Upper lobe of left lung (tissue), 6 donors: ENCODE results near the gene PTPN2. TPM values are rescaled to one million over a fixed set of nuclear protein-coding genes. Genes with fewer than 3 reads are reported as not detected.

Source experiments
- ATAC-seq, 2 donors: fragments of 200-7000 bp; cut with Tn5 transposase; one replicate each; pipeline ENCODE4 v1.9.1; 2022; ENCODE audit warnings: mild to moderate bottlenecking in 2 of 2, moderate library complexity in 2 of 2; ENCODE audit not compliant: low FRiP score in 2 of 2
- DNase-seq, 2 donors: peaks; one replicate each; pipeline ENCODE4 v3.0.0-alpha.2; 2019 to 2020
- H3K27ac ChIP-seq, 4 donors: fragments of 200-600 bp; sonication (generic); one replicate each; pipeline ENCODE4 v1.5.1; 2016 to 2019
- H3K27me3 ChIP-seq, 4 donors: fragments of 200-600 bp; sonication (generic); one replicate each; pipeline ENCODE4 v1.5.1; 2017 to 2019
- H3K36me3 ChIP-seq, 4 donors: fragments of 200-600 bp; sonication (generic); one replicate each; pipeline ENCODE4 v1.5.1; 2016 to 2019
- H3K4me1 ChIP-seq, 4 donors: fragments of 200-600 bp; sonication (generic); one replicate each; pipeline ENCODE4 v1.5.1; 2018 to 2019
- H3K4me3 ChIP-seq, 4 donors: fragments of 200-600 bp; sonication (generic); one replicate each; pipeline ENCODE4 v1.5.1; 2017 to 2019; ENCODE audit warnings: mild to moderate bottlenecking in 2 of 4, moderate library complexity in 1 of 4
- H3K9me3 ChIP-seq, 4 donors: fragments of 200-600 bp; sonication (generic); one replicate each; pipeline ENCODE4 v1.5.1; 2018 to 2019
- CTCF ChIP-seq, 6 experiments: fragments of 450-650 bp in 4 of 6; fragments of 200-600 bp in 2 of 6; sonication (generic) in 2 of 6; IDR thresholded peaks; one replicate each; pipeline ENCODE4 v1.5.1; 2016 to 2019; ENCODE audit warnings: antibody characterized with exemption in 6 of 6
- EP300 ChIP-seq, 4 donors: sonication (generic); formaldehyde crosslinking; IDR thresholded peaks; one replicate each; pipeline ENCODE4 v1.5.1; 2017; ENCODE audit warnings: antibody characterized with exemption in 4 of 4, control low read depth in 2 of 4
- POLR2A ChIP-seq, 4 donors: fragments of 450-650 bp; IDR thresholded peaks; one replicate each; pipeline ENCODE4 v1.5.1; 2016 to 2017; ENCODE audit warnings: antibody characterized with exemption in 4 of 4, mild to moderate bottlenecking in 2 of 4
- POLR2AphosphoS5 ChIP-seq, 2 donors: sonication (generic); formaldehyde crosslinking; IDR thresholded peaks; one replicate each; pipeline ENCODE4 v1.5.1; 2017; ENCODE audit warnings: antibody characterized with exemption in 2 of 2
- WGBS, 2 donors: methylation state at CpG; one replicate each; pipeline ENCODE4 v1.1.5; 2017 to 2018; 5-methylcytosine and 5-hydroxymethylcytosine counted together
- total RNA-seq, 6 donors: library from RNA; depleted of rRNA in 4 of 6; stranded (reverse); fragments of >200 nt in 4 of 6; gene quantifications; one replicate each; pipeline versions ENCODE4 v1.1.0 to v1.2.1, GENCODE V29; 2016 to 2021
- donor health status: DM: no; HTN: no; CAD: no; lungs with moderate emphysema.
- donor health status: DM: no; HTN: yes; CAD: no; lungs with severe emphysema.

The PTPN2 gene
- total RNA-seq, 6 donors from 2014 or later = 31.9 to 119 (median 54.0) TPM

- TF ChIP-seq POLR2A (IDR thresholded peaks at IDR 0.05) (no peak), CTCF (IDR thresholded peaks at IDR 0.05) (no peak)
- 76 to 78% methylated on average over 5 of the region's 5 CpGs for WGBS, 2 donors
- Histone ChIP-seq H3K9me3 (no peaks in the 10 kb centered on the region), H3K4me1 (peaks cover 0 to 6% (median 0%) of the 10 kb centered on the region in 4 donors), H3K4me3 (no peak overlapping the region), H3K27ac (no peak overlapping the region), H3K27me3 (no peaks in the 10 kb centered on the region), H3K36me3 (no peaks in the 10 kb centered on the region)
- ATAC-seq (no peak), DNase-seq (no peak)
These were observed 45.5 kb upstream of the PTPN2 start for GRCh38 chr18:12929477-12930083.

GRCh38 chr18:12928641-12929040 lies 44.6 kb upstream of the PTPN2 start:
- no peak for TF ChIP-seq POLR2A (IDR thresholded peaks at IDR 0.05)
- no peak for TF ChIP-seq EP300 (IDR thresholded peaks at IDR 0.05)
- no peak for TF ChIP-seq POLR2AphosphoS5 (IDR thresholded peaks at IDR 0.05)
- TF ChIP-seq CTCF (IDR thresholded peaks at IDR 0.05) = no peak
- Histone ChIP-seq H3K36me3 (no peaks in the 10 kb centered on the region), H3K9me3 (no peaks in the 10 kb centered on the region), H3K27ac (no peak overlapping the region), H3K27me3 (no peaks in the 10 kb centered on the region), H3K4me1 (no peaks in the 10 kb centered on the region), H3K4me3 (no peak overlapping the region)
- WGBS, 2 donors = 73 to 74% methylated on average over 5 of the region's 5 CpGs
- ATAC-seq (no peak), DNase-seq (no peak)

GRCh38 chr18:12928206-12928605 lies 44.2 kb upstream of the PTPN2 start:
- DNase-seq (no peak), ATAC-seq (no peak)
- WGBS, 2 donors = 64 to 79% methylated on average over 4 of the region's 4 CpGs
- no peaks in the 10 kb centered on the region for H3K36me3 ChIP-seq
- H3K4me3 ChIP-seq = no peak overlapping the region
- no peaks in the 10 kb centered on the region for H3K9me3 ChIP-seq
- no peaks in the 10 kb centered on the region for H3K4me1 ChIP-seq
- H3K27ac ChIP-seq = no peak overlapping the region
- TF ChIP-seq EP300 (IDR thresholded peaks at IDR 0.05) (no peak), POLR2A (IDR thresholded peaks at IDR 0.05) (no peak), CTCF (IDR thresholded peaks at IDR 0.05) (no peak), POLR2AphosphoS5 (IDR thresholded peaks at IDR 0.05) (no peak)
- no peaks in the 10 kb centered on the region for H3K27me3 ChIP-seq

- Histone ChIP-seq H3K9me3 (no peaks in the 10 kb centered on the region), H3K4me1 (no peaks in the 10 kb centered on the region), H3K4me3 (no peak overlapping the region), H3K27ac (no peak overlapping the region), H3K27me3 (no peaks in the 10 kb centered on the region), H3K36me3 (no peaks in the 10 kb centered on the region)
- ATAC-seq (no peak), DNase-seq (no peak)
- TF ChIP-seq POLR2A (IDR thresholded peaks at IDR 0.05) (no peak), EP300 (IDR thresholded peaks at IDR 0.05) (no peak), POLR2AphosphoS5 (IDR thresholded peaks at IDR 0.05) (no peak), CTCF (IDR thresholded peaks at IDR 0.05) (no peak)
- 82 to 89% methylated on average over 6 of the region's 6 CpGs for WGBS, 2 donors
These were observed 40.6 kb upstream of the PTPN2 start for GRCh38 chr18:12924616-12925015.

GRCh38 chr18:12922266-12922665 lies 38.2 kb upstream of the PTPN2 start:
- 75 to 80% methylated on average over 1 of the region's 1 CpG for WGBS, 2 donors
- no peak for DNase-seq
- H3K36me3 ChIP-seq = no peaks in the 10 kb centered on the region
- H3K4me3 ChIP-seq = no peak overlapping the region
- H3K9me3 ChIP-seq = no peaks in the 10 kb centered on the region
- no peak overlapping the region for H3K27ac ChIP-seq
- ATAC-seq = no peak
- no peaks in the 10 kb centered on the region for H3K27me3 ChIP-seq
- TF ChIP-seq POLR2A (IDR thresholded peaks at IDR 0.05) = no peak
- TF ChIP-seq POLR2AphosphoS5 (IDR thresholded peaks at IDR 0.05) = no peak
- TF ChIP-seq CTCF (IDR thresholded peaks at IDR 0.05) = no peak
- TF ChIP-seq EP300 (IDR thresholded peaks at IDR 0.05) = no peak
- H3K4me1 ChIP-seq = no peaks in the 10 kb centered on the region
